WERI-Rb-1 (cell line): Measurements from ENCODE around the gene SCN2B.
"Not testable (repeated sequence)": the region's sequence is repeated elsewhere in the genome, so short reads cannot be mapped to it uniquely, and the experiment has no call there.

Source experiments
- DNase-seq: peaks from one replicate; pipeline ENCODE4 v3.0.0-alpha.2; 2020
- H3K27ac ChIP-seq: fragments of 250-450 bp; sonication (Bioruptor Pico); 2 replicates; pipeline ENCODE4 v1.5.1; 2020; ENCODE audit warnings: mild to moderate bottlenecking, moderate library complexity
- H3K27me3 ChIP-seq: fragments of 250-450 bp; sonication (Bioruptor Pico); 2 replicates; pipeline ENCODE4 v1.5.1; 2021; ENCODE audit warnings: mild to moderate bottlenecking, low read depth, moderate library complexity; ENCODE audit not compliant: insufficient read depth, severe bottlenecking
- H3K36me3 ChIP-seq: fragments of 250-450 bp; sonication (Bioruptor Pico); 2 replicates; pipeline ENCODE4 v1.5.1; 2020; ENCODE audit warnings: mild to moderate bottlenecking, moderate library complexity
- H3K4me3 ChIP-seq: 2 replicates; pipeline ENCODE4 v1.5.1; 2011; ENCODE audit warnings: low read depth, mild to moderate bottlenecking, control low read depth, low read length
- H3K9me3 ChIP-seq: fragments of 250-450 bp; sonication (Bioruptor Pico); 2 replicates; pipeline ENCODE4 v1.5.1; 2021; ENCODE audit warnings: mild to moderate bottlenecking, moderate library complexity; ENCODE audit not compliant: severe bottlenecking
- TF ChIP-seq, protein P1 (sequence below): IDR thresholded peaks from 2 replicates; pipeline ENCODE4 v1.5.1; 2011; ENCODE audit warnings: low read depth, mild to moderate bottlenecking, control low read depth, inconsistent platforms, low read length

Gene SCN2B

DNA sequence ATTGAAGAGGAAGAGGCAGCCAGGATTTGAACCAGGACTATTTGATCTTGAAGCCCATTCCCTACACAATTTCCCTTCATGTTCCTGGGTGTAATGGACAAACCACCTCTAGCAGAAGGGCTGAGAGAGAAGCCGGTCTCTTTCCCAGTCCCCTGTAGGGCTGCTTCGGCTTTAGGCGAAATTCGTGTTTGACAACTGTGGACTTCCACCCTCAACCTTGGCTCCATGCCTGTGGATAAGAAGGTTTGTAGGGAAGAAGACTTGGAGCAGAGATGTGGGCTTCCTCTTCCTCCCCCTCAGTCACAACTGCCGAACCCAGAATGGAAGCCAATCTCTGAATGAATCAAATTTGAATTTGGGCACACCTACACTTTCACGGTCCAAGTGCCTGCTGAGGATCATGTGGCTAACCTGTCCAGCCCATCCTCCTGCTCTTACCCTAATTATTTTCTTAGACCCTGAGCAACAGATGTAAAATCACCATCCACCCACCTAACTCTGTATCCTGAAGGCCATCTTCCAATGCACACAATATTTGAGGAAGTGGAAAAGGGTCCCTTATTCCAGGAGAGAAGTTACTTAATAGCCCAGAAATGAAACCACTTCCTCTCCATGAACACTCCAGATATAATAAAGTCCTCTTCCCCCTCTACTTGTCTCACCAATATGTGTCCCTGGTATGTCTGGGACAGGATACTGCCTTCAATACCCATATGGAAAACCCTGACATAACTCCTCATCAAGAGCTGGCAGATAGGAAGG lies 10.1 kb upstream of the SCN2B start:
- Histone ChIP-seq H3K27ac (no peak overlapping the region), H3K36me3 (no peaks in the 10 kb centered on the region), H3K9me3 (peaks cover 3% of the 10 kb centered on the region), H3K27me3 (no peaks in the 10 kb centered on the region), H3K4me3 (no peak overlapping the region)
- DNase-seq: no peak
- TF ChIP-seq, protein P1, sequence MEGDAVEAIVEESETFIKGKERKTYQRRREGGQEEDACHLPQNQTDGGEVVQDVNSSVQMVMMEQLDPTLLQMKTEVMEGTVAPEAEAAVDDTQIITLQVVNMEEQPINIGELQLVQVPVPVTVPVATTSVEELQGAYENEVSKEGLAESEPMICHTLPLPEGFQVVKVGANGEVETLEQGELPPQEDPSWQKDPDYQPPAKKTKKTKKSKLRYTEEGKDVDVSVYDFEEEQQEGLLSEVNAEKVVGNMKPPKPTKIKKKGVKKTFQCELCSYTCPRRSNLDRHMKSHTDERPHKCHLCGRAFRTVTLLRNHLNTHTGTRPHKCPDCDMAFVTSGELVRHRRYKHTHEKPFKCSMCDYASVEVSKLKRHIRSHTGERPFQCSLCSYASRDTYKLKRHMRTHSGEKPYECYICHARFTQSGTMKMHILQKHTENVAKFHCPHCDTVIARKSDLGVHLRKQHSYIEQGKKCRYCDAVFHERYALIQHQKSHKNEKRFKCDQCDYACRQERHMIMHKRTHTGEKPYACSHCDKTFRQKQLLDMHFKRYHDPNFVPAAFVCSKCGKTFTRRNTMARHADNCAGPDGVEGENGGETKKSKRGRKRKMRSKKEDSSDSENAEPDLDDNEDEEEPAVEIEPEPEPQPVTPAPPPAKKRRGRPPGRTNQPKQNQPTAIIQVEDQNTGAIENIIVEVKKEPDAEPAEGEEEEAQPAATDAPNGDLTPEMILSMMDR: no peak

DNA sequence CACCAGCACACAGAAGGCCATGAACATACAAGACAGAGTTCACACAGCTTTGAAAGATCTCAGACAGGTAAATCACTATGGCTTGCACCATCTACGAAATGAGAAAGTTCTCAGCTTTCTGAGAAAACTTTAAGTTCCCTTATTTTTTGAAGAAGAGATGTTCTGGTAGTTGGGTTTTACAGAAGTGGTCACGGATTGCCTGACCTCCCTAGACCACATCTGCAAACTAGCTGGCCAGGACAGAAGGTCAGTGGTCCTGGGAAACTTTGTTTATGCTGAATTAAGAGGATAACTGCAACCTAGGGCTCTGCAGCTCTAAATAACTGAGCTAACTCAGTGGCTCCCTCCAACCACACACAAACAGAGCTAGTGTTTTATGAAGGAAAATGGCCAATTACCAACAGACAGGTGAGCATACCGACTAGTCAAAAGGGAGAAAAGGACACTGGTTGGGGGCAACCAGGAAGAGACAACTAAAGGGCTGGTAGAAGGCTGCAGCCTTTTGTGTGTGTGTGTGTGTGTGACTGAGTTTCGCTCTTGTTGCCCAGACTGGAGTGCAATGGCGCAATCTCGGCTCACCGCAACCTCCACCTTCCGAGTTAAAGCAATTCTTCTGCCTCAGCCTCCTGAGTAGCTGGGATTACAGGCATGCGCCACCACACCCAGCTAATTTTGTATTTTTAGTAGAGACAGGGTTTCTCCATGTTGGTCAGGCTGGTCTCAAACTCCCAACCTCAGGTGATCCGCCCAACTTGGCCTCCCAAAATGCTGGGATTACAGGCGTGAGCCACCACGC lies 8.5 kb upstream of the SCN2B start:
- Histone ChIP-seq H3K27me3 (no peaks in the 10 kb centered on the region), H3K36me3 (no peaks in the 10 kb centered on the region), H3K27ac (no peak overlapping the region), H3K4me3 (no peak overlapping the region), H3K9me3 (no peaks in the 10 kb centered on the region)
- TF ChIP-seq, protein P1: no peak
- no peak for DNase-seq

DNA sequence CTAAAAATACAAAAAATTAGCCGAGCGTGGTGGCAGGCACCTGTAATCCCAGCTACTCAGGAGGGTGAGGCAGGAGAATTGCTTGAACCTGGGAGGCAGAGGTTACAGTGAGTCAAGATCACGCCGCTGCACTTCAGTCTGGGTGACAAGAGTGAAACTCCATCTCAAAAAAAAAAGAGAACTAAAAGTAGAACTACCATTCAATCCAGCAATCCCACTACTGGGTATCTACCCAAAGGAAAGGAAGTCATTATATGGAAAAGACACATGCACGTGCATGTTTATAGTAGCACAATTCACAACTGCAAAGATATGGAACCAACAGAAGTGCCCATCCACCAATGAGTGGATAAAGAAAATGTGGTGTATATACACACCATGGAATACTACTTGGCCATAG lies 7.3 kb upstream of the SCN2B start:
- H3K36me3 ChIP-seq, DNase-seq, H3K27me3 ChIP-seq, H3K4me3 ChIP-seq, H3K9me3 ChIP-seq, H3K27ac ChIP-seq: not testable (repeated sequence)

DNA sequence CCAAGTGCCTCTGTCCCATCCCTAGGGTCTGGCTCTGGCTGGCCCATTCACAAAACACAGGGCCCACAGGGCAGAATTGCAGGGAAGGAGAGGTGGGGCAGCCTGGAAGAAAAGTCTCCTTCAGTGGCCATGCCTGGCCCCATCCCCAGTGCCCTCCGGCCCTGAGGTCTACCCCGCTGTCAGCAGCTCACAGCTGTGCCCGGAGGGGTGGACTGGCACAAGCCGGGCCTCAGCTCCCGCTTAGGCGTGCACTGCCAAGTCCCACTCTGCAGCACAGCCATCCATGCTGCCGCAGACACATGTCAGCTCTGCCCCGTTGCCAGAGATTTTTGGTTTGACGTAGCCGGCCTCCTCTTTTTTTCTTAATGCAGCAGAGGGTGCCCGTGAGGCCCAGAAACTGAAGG lies 3.9 kb upstream of the SCN2B start:
- Histone ChIP-seq H3K4me3 (peak overlapping the region; percentile 13; the same call in 1 of the 2 replicates), H3K36me3 (no peaks in the 10 kb centered on the region), H3K27me3 (no peaks in the 10 kb centered on the region), H3K27ac (peak overlapping the region; percentile 12), H3K9me3 (no peaks in the 10 kb centered on the region)
- TF ChIP-seq, protein P1: no peak
- peak; percentile 84 for DNase-seq

DNA sequence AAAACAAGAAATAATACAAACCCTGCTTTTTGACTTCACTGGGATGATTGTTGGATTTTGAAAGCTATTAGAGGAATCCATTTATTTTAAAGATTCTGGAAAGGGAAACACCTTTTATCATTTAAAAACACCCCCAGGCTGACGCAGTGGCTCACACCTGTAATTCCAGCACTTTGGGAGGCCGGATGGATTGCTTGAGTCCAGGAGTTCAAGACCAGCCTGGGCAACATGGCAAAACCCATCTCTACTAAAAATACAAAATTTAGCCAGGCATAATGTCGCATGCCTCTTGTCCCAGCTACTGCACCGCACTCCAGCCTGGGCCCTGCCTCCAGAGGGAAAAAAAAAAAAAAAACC lies 317 bp upstream of the SCN2B start:
- Histone ChIP-seq H3K36me3 (no peaks in the 10 kb centered on the region), H3K9me3 (no peaks in the 10 kb centered on the region), H3K4me3 (no peak overlapping the region), H3K27ac (no peak overlapping the region), H3K27me3 (no peaks in the 10 kb centered on the region)
- TF ChIP-seq, protein P1: no peak
- DNase-seq: no peak
